Osteoblast (primary cell): ENCODE data around the gene ATP6V0E2. TPM values are rescaled to one million over a fixed set of nuclear protein-coding genes. Genes with fewer than 3 reads are reported as not detected.

ENCODE experiments used
- DNase-seq: peaks from one replicate; pipeline ENCODE4 v3.0.0; 2011; ENCODE audit warnings: low spot score, mixed read lengths; ENCODE audit not compliant: insufficient read length; ENCODE audit errors: missing footprints
- H2AFZ ChIP-seq: 2 replicates; pipeline ENCODE4 v1.6.0; 2011; ENCODE audit warnings: mild to moderate bottlenecking, low read length
- H3K27ac ChIP-seq: 2 replicates; pipeline ENCODE4 v1.5.1; 2011; ENCODE audit warnings: mild to moderate bottlenecking, low read depth, low read length, moderate library complexity
- H3K27me3 ChIP-seq: 2 replicates; pipeline ENCODE4 v1.6.0; 2012; ENCODE audit warnings: mild to moderate bottlenecking, control low read depth, inconsistent platforms, low read length, moderate library complexity; ENCODE audit not compliant: insufficient read depth
- H3K36me3 ChIP-seq: 2 replicates; pipeline ENCODE4 v1.5.1; 2011; ENCODE audit warnings: mild to moderate bottlenecking, low read length, control low read depth, moderate library complexity; ENCODE audit not compliant: insufficient read depth
- H3K4me1 ChIP-seq: 2 replicates; pipeline ENCODE4 v1.5.1; 2011; ENCODE audit warnings: mild to moderate bottlenecking, low read length, control low read depth, moderate library complexity; ENCODE audit not compliant: insufficient read depth
- H3K4me2 ChIP-seq: 2 replicates; pipeline ENCODE4 v1.6.0; 2011; ENCODE audit warnings: mild to moderate bottlenecking, low read length; ENCODE audit not compliant: insufficient read depth
- H3K4me3 ChIP-seq: fragments of 200-600 bp; sonication (generic); 3 replicates; pipeline ENCODE4 v1.5.1; 2012; ENCODE audit warnings: mild to moderate bottlenecking, low read length, inconsistent platforms; ENCODE audit not compliant: insufficient read depth
- H3K79me2 ChIP-seq: 2 replicates; pipeline ENCODE4 v1.6.0; 2012; ENCODE audit warnings: mild to moderate bottlenecking, low read length, control low read depth, inconsistent platforms; ENCODE audit not compliant: insufficient read depth
- H3K9me3 ChIP-seq: 2 replicates; pipeline ENCODE4 v1.5.1; 2011; ENCODE audit warnings: low read depth, low read length, control low read depth
- H4K20me1 ChIP-seq: 2 replicates; pipeline ENCODE4 v1.6.0; 2012; ENCODE audit warnings: mild to moderate bottlenecking, low read length, control low read depth; ENCODE audit not compliant: insufficient read depth
- total RNA-seq: library from RNA; depleted of rRNA; stranded (reverse); fragments of >200 nt; gene quantifications from 2 replicates; pipeline ENCODE4 v1.2.3, GENCODE V29; 2012
- TF ChIP-seq, protein P1 (sequence below): IDR thresholded peaks from 2 replicates; pipeline ENCODE4 v1.5.1; 2011; ENCODE audit warnings: mild to moderate bottlenecking, low read depth, low read length, moderate library complexity; ENCODE audit errors: extremely low read depth

ATP6V0E2 gene
- total RNA-seq, 1 donor = 27.9 TPM

DNA sequence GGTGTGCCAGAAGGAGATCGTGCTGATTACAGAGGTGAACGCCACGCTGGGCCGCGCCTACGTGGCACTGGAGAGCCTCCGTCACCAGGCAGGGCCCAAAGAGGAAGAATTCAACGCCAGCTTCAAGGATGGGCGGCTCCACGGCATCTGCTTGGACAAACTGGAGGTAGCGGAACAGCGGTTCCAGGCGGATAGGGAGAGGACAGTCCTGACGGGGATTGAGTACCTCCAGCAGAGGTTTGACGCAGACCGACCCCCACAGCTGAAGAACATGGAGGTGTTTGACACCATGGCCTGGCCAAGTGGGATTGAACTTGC lies 12.1 kb upstream of the ATP6V0E2 start:
- no peaks in the 10 kb centered on the region for H3K27me3 ChIP-seq
- H3K9me3 ChIP-seq = no peaks in the 10 kb centered on the region
- H3K4me3 ChIP-seq = no peak overlapping the region
- no peaks in the 10 kb centered on the region for H3K4me1 ChIP-seq
- H3K4me2 ChIP-seq = no peak overlapping the region
- no peak overlapping the region for H3K27ac ChIP-seq
- no peaks in the 10 kb centered on the region for H3K79me2 ChIP-seq
- DNase-seq = no peak
- TF ChIP-seq, protein P1, sequence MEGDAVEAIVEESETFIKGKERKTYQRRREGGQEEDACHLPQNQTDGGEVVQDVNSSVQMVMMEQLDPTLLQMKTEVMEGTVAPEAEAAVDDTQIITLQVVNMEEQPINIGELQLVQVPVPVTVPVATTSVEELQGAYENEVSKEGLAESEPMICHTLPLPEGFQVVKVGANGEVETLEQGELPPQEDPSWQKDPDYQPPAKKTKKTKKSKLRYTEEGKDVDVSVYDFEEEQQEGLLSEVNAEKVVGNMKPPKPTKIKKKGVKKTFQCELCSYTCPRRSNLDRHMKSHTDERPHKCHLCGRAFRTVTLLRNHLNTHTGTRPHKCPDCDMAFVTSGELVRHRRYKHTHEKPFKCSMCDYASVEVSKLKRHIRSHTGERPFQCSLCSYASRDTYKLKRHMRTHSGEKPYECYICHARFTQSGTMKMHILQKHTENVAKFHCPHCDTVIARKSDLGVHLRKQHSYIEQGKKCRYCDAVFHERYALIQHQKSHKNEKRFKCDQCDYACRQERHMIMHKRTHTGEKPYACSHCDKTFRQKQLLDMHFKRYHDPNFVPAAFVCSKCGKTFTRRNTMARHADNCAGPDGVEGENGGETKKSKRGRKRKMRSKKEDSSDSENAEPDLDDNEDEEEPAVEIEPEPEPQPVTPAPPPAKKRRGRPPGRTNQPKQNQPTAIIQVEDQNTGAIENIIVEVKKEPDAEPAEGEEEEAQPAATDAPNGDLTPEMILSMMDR = no peak
- no peaks in the 10 kb centered on the region for H4K20me1 ChIP-seq
- H3K36me3 ChIP-seq = peaks cover 6% of the 10 kb centered on the region
- no peak overlapping the region for H2AFZ ChIP-seq

DNA sequence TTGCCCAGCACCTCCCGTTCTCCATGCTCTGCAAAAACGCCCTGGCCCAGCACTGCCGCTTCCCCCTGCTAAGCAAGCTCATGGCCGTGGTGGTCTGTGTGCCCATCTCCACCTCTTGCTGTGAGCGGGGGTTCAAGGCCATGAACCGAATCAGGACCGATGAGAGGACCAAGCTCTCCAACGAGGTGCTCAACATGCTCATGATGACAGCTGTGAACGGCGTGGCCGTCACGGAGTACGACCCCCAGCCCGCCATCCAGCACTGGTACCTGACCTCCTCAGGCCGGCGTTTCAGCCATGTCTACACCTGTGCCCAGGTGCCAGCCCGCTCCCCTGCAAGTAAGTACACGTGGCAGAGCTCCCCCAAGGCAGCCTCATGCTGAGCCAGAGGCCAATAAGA lies 11.6 kb upstream of the ATP6V0E2 start:
- H3K9me3 ChIP-seq = no peaks in the 10 kb centered on the region
- H3K4me1 ChIP-seq = no peaks in the 10 kb centered on the region
- no peaks in the 10 kb centered on the region for H3K27me3 ChIP-seq
- H4K20me1 ChIP-seq = no peaks in the 10 kb centered on the region
- no peak overlapping the region for H2AFZ ChIP-seq
- no peak overlapping the region for H3K4me3 ChIP-seq
- H3K27ac ChIP-seq = no peak overlapping the region
- no peaks in the 10 kb centered on the region for H3K79me2 ChIP-seq
- H3K4me2 ChIP-seq = no peak overlapping the region
- TF ChIP-seq, protein P1 = no peak
- H3K36me3 ChIP-seq = peaks cover 6% of the 10 kb centered on the region
- DNase-seq = no peak

DNA sequence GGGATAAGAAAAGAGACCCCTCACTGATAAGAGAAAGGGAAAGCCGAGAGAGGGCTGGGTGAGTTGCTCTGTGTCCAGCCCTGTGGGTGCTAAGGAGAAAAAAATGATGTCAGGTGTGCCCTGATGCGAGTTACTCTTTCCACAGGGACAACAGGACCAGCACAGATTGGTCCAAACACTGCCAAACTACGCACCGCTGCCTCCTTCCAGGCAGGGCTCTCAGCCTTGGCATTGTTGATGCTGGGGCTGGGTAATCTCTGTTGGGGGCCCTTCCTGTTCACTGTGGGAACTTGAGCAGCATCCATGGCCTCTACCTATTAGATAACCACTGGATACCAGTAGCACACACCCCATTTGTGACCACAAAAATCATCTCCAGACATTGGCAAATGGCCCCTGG lies 10.3 kb upstream of the ATP6V0E2 start:
- DNase-seq = no peak
- Histone ChIP-seq H3K4me2 (no peak overlapping the region), H3K36me3 (peaks cover 6% of the 10 kb centered on the region), H3K27ac (no peak overlapping the region), H3K9me3 (no peaks in the 10 kb centered on the region), H3K79me2 (no peaks in the 10 kb centered on the region), H3K27me3 (no peaks in the 10 kb centered on the region), H2AFZ (no peak overlapping the region), H3K4me3 (no peak overlapping the region), H4K20me1 (no peaks in the 10 kb centered on the region), H3K4me1 (no peaks in the 10 kb centered on the region)
- TF ChIP-seq, protein P1 = no peak

DNA sequence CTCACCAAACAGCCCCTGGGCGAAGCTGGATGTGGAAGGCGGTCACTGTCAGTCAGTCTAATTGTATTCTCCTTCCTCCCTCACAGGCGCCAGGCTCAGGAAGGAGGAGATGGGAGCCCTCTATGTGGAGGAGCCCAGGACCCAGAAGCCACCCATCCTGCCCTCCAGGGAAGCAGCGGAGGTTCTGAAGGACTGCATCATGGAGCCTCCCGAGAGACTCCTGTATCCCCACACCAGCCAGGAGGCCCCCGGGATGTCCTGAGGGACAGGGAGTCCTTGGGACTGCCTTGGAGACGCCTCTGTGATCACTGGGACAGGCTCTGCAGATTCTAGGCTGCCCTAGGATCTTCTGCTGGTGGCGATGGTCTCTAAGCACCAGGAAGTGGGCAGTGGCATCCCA lies 9.7 kb upstream of the ATP6V0E2 start:
- H3K36me3 ChIP-seq = peaks cover 6% of the 10 kb centered on the region
- no peaks in the 10 kb centered on the region for H4K20me1 ChIP-seq
- no peak overlapping the region for H3K4me2 ChIP-seq
- DNase-seq = no peak
- no peaks in the 10 kb centered on the region for H3K9me3 ChIP-seq
- no peak overlapping the region for H3K27ac ChIP-seq
- H2AFZ ChIP-seq = no peak overlapping the region
- no peaks in the 10 kb centered on the region for H3K4me1 ChIP-seq
- no peaks in the 10 kb centered on the region for H3K27me3 ChIP-seq
- TF ChIP-seq, protein P1 = no peak
- H3K79me2 ChIP-seq = no peaks in the 10 kb centered on the region
- no peak overlapping the region for H3K4me3 ChIP-seq
